Measurements from ENCODE around the gene MRPS25.

Gene MRPS25

DNA sequence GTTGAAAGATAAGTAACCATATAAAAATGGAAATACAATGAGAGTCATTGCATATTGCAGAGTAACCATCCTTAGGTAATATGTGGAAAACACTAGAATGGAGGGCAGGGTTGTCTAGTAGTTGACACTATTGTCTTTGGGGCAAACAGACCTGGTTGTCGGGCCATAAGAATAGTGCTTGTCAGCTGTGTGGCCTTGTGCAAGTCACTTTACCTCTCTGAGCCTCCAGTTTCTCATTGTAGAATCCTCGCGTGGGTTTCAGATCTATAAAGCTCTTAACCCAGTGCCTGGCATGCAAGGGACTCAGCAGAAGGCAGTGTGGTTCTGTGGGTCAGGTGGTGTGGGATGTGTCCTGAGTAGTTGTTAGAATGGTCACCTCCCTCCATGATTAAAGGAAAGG, 32.0 kb downstream of the MRPS25 start:
- Histone ChIP-seq H3K36me3 (ENCODE audit: insufficient read depth, low read length) (peaks cover 96% of the 10 kb centered on the region), H3K79me2 (ENCODE audit: insufficient read depth, low read length) (no peaks in the 10 kb centered on the region), H2AFZ (ENCODE audit: low read depth, low read length) (no peak overlapping the region), H3K27ac (ENCODE audit: low read length) (no peak overlapping the region), H3K4me2 (ENCODE audit: insufficient read depth, low read length) (no peak overlapping the region), H3K9ac (ENCODE audit: low read depth, low read length) (no peak overlapping the region), H3K27me3 (ENCODE audit: insufficient read depth, low read length, poor library complexity) (no peaks in the 10 kb centered on the region), H3K4me1 (ENCODE audit: insufficient read depth, low read length) (no peaks in the 10 kb centered on the region), H3K9me3 (ENCODE audit: insufficient read depth, low read length, severe bottlenecking) (no peaks in the 10 kb centered on the region), H3K4me3 (ENCODE audit: low read depth in 1 of 2, low read length in 2 of 2) (no peak overlapping the region), H4K20me1 (ENCODE audit: insufficient read depth, low read length) (no peaks in the 10 kb centered on the region)
- DNase-seq (no peak), ATAC-seq (ENCODE audit: insufficient read depth, low read depth) (no peak)
- TF ChIP-seq, protein P1, sequence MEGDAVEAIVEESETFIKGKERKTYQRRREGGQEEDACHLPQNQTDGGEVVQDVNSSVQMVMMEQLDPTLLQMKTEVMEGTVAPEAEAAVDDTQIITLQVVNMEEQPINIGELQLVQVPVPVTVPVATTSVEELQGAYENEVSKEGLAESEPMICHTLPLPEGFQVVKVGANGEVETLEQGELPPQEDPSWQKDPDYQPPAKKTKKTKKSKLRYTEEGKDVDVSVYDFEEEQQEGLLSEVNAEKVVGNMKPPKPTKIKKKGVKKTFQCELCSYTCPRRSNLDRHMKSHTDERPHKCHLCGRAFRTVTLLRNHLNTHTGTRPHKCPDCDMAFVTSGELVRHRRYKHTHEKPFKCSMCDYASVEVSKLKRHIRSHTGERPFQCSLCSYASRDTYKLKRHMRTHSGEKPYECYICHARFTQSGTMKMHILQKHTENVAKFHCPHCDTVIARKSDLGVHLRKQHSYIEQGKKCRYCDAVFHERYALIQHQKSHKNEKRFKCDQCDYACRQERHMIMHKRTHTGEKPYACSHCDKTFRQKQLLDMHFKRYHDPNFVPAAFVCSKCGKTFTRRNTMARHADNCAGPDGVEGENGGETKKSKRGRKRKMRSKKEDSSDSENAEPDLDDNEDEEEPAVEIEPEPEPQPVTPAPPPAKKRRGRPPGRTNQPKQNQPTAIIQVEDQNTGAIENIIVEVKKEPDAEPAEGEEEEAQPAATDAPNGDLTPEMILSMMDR (IDR thresholded peaks at IDR 0.05; ENCODE audit: borderline replicate concordance, extremely low read depth, low read length, poor library complexity, severe bottlenecking), result no peak
- TF ChIP-seq EZH2 (IDR thresholded peaks at IDR 0.05; ENCODE audit: borderline replicate concordance, low read depth, low read length, severe bottlenecking), result no peak

DNA sequence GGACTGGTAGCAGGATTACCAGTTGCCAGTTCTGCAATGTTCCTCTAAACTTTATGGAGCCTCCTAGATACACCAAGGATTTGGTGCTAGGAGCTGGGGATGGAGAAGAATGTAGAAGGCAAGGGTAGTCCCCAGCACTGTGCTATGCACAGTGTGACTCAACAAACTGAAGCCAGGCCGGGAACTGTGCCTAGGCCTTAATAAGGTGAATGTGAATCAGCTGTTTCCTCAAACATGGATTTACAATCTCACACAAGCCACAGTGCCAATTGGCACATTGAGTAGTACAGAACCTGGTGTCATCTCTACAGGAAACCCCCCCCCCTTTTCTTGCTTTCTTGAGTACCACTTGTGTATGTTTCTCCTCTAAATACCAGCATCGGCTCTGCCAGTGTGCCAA, 32.5 kb downstream of the MRPS25 start:
- H4K20me1 ChIP-seq (ENCODE audit: insufficient read depth, low read length), result no peaks in the 10 kb centered on the region
- no peak overlapping the region for H2AFZ ChIP-seq (ENCODE audit: low read depth, low read length)
- H3K27me3 ChIP-seq (ENCODE audit: insufficient read depth, low read length, poor library complexity), result no peaks in the 10 kb centered on the region
- no peak overlapping the region for H3K9ac ChIP-seq (ENCODE audit: low read depth, low read length)
- H3K79me2 ChIP-seq (ENCODE audit: insufficient read depth, low read length), result no peaks in the 10 kb centered on the region
- H3K9me3 ChIP-seq (ENCODE audit: insufficient read depth, low read length, severe bottlenecking), result no peaks in the 10 kb centered on the region
- ATAC-seq (ENCODE audit: insufficient read depth, low read depth) (no peak), DNase-seq (no peak)
- H3K4me3 ChIP-seq (ENCODE audit: low read depth in 1 of 2, low read length in 2 of 2), result no peak overlapping the region
- no peak for TF ChIP-seq EZH2 (IDR thresholded peaks at IDR 0.05; ENCODE audit: borderline replicate concordance, low read depth, low read length, severe bottlenecking)
- TF ChIP-seq, protein P1 (IDR thresholded peaks at IDR 0.05; ENCODE audit: borderline replicate concordance, extremely low read depth, low read length, poor library complexity, severe bottlenecking), result no peak
- no peak overlapping the region for H3K4me2 ChIP-seq (ENCODE audit: insufficient read depth, low read length)
- H3K27ac ChIP-seq (ENCODE audit: low read length), result no peak overlapping the region
- H3K4me1 ChIP-seq (ENCODE audit: insufficient read depth, low read length), result no peaks in the 10 kb centered on the region
- peaks cover 96% of the 10 kb centered on the region for H3K36me3 ChIP-seq (ENCODE audit: insufficient read depth, low read length)

DNA sequence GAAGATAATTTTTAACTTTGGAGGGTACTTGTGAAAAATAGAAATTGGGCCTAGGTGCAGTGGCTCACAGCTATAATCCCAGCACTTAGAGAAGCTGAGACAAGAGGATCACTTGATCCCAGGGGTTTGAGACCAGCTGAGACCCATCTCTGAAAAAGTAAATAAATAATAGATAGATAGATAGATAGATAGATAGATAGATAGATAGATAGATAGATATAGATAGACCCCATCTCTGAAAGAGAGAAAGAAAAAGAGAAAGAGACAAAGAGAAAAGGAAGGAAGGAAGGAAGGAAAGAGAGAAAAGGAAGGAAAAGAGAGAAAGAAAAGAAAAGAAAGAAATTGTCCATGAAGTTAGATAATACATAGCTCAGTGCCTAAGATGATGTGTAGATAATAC, 35.5 kb downstream of the MRPS25 start:
- no peak overlapping the region for H3K4me2 ChIP-seq (ENCODE audit: insufficient read depth, low read length)
- H2AFZ ChIP-seq (ENCODE audit: low read depth, low read length), result no peak overlapping the region
- no peaks in the 10 kb centered on the region for H3K79me2 ChIP-seq (ENCODE audit: insufficient read depth, low read length)
- H3K27me3 ChIP-seq (ENCODE audit: insufficient read depth, low read length, poor library complexity), result no peaks in the 10 kb centered on the region
- no peak overlapping the region for H3K9ac ChIP-seq (ENCODE audit: low read depth, low read length)
- H3K9me3 ChIP-seq (ENCODE audit: insufficient read depth, low read length, severe bottlenecking), result no peaks in the 10 kb centered on the region
- H3K4me3 ChIP-seq (ENCODE audit: low read depth in 1 of 2, low read length in 2 of 2), result no peak overlapping the region
- TF ChIP-seq, protein P1 (IDR thresholded peaks at IDR 0.05; ENCODE audit: borderline replicate concordance, extremely low read depth, low read length, poor library complexity, severe bottlenecking), result no peak
- TF ChIP-seq EZH2 (IDR thresholded peaks at IDR 0.05; ENCODE audit: borderline replicate concordance, low read depth, low read length, severe bottlenecking), result no peak
- no peaks in the 10 kb centered on the region for H3K4me1 ChIP-seq (ENCODE audit: insufficient read depth, low read length)
- H3K36me3 ChIP-seq (ENCODE audit: insufficient read depth, low read length), result peaks cover 96% of the 10 kb centered on the region
- no peaks in the 10 kb centered on the region for H4K20me1 ChIP-seq (ENCODE audit: insufficient read depth, low read length)
- H3K27ac ChIP-seq (ENCODE audit: low read length), result no peak overlapping the region
- DNase-seq (no peak), ATAC-seq (ENCODE audit: insufficient read depth, low read depth) (no peak)

DNA sequence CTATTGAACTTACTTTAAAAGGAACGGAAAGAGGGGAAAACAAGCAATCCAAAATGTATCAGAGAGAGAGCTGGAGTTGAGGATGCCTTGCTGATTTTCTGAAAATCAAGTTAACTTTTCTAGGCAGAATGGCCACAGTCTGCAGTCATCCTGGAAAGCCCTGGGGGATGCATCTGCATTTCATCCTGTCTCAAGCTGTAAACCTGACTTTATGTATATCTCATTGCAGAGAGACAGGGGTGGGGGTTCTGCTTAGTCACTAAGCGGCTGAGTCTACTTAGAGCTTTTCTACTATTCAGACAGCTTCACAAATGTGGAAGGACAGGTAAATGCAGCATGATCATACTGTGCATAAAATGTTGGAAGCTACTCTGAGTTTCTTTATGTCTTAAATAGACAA, 41.4 kb downstream of the MRPS25 start:
- Histone ChIP-seq H3K79me2 (ENCODE audit: insufficient read depth, low read length) (no peaks in the 10 kb centered on the region), H2AFZ (ENCODE audit: low read depth, low read length) (no peak overlapping the region), H3K36me3 (ENCODE audit: insufficient read depth, low read length) (peaks cover 93% of the 10 kb centered on the region), H3K4me3 (ENCODE audit: low read depth in 1 of 2, low read length in 2 of 2) (no peak overlapping the region), H3K9ac (ENCODE audit: low read depth, low read length) (no peak overlapping the region), H3K27ac (ENCODE audit: low read length) (no peak overlapping the region), H4K20me1 (ENCODE audit: insufficient read depth, low read length) (no peaks in the 10 kb centered on the region), H3K4me1 (ENCODE audit: insufficient read depth, low read length) (no peaks in the 10 kb centered on the region), H3K9me3 (ENCODE audit: insufficient read depth, low read length, severe bottlenecking) (no peaks in the 10 kb centered on the region), H3K4me2 (ENCODE audit: insufficient read depth, low read length) (no peak overlapping the region), H3K27me3 (ENCODE audit: insufficient read depth, low read length, poor library complexity) (no peaks in the 10 kb centered on the region)
- TF ChIP-seq, protein P1 (IDR thresholded peaks at IDR 0.05; ENCODE audit: borderline replicate concordance, extremely low read depth, low read length, poor library complexity, severe bottlenecking), result no peak
- TF ChIP-seq EZH2 (IDR thresholded peaks at IDR 0.05; ENCODE audit: borderline replicate concordance, low read depth, low read length, severe bottlenecking), result no peak
- ATAC-seq (ENCODE audit: insufficient read depth, low read depth) (no peak), DNase-seq (no peak)
